Inflammatory macrophage (primary cell): ENCODE measurements around the gene SV2C.
"Not testable (repeated sequence)": the region's sequence is repeated elsewhere in the genome, so short reads cannot be mapped to it uniquely, and the experiment has no call there.

ENCODE experiments used
- DNase-seq, 2 donors: peaks; one replicate each; pipeline ENCODE4 v3.0.0-alpha.2; 2020 to 2022
- total RNA-seq, 18 experiments: gene quantifications; one replicate each; lab custom pipeline; 2026; ENCODE audit warnings: mixed read lengths in 6 of 18, inconsistent platforms in 2 of 18; lab: John Stamatoyannopoulos, UW

Gene SV2C, protein sequence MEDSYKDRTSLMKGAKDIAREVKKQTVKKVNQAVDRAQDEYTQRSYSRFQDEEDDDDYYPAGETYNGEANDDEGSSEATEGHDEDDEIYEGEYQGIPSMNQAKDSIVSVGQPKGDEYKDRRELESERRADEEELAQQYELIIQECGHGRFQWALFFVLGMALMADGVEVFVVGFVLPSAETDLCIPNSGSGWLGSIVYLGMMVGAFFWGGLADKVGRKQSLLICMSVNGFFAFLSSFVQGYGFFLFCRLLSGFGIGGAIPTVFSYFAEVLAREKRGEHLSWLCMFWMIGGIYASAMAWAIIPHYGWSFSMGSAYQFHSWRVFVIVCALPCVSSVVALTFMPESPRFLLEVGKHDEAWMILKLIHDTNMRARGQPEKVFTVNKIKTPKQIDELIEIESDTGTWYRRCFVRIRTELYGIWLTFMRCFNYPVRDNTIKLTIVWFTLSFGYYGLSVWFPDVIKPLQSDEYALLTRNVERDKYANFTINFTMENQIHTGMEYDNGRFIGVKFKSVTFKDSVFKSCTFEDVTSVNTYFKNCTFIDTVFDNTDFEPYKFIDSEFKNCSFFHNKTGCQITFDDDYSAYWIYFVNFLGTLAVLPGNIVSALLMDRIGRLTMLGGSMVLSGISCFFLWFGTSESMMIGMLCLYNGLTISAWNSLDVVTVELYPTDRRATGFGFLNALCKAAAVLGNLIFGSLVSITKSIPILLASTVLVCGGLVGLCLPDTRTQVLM
- total RNA-seq, result 0 to 0.73 (median 0.21) reads per million in 18 experiments

DNA sequence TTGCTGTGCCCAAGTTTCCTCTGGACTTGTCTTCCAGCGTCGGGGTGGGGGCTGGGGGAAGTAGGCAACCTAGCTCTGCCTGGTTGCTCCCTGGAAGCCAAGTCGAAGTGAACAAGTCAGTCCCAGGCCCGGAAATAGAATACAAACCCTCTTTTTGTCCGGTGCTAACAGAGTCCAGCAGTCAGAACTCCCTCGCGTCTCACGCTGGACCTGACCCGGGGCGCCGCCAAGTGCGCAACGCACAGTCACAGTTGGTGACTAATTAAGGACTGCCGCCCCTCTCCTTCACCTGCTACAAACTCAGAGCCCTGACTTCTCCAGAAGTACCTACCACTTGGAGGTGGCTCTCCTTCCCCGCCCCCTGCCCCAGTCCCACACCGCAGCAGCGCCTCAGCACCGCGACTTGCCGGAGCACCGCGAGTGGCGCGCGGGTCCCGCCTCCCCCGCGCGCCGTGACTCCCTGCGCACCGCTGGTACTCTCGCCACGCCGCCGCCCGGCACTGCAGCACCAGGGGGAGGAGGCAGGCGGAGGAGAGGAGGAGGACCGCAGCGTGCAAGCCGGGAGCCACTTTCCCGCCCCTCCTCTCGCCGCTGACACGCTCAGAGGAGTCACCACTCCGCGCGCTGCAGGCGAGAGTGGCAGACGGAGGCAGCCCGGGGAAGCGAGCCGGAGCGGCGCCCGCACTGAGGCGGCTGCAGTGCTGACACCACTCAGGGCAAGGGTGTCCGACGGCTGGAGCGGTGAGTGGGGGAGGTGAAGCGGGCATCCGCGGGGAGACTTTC lies at the start of gene SV2C:
Gene SV2C (plus strand): TSS at position 612 of the 783 bp plus-strand sequence. CDS start 48,368 bp downstream, outside the sequence.
- DNase-seq, result no peak

DNA sequence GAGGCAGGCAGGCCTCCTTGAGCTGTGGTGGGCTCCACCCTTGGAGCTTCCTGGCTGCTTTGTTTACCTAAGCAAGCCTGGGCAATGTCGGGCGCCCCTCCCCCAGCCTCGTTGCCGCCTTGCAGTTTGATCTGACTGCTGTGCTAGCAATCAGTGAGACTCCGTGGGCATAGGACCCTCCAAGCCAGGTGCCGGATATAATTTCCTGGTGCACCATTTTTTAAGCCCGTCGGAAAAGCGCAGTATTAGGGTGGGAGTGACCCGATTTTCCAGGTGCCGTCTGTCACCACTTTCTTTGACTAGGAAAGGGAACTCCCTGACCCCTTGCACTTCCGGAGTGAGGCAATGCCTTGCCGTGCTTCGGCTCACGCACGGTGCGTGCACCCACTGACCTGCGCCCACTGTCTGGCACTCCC lies 45.4 kb upstream of the SV2C start:
- not testable (repeated sequence) for DNase-seq

DNA sequence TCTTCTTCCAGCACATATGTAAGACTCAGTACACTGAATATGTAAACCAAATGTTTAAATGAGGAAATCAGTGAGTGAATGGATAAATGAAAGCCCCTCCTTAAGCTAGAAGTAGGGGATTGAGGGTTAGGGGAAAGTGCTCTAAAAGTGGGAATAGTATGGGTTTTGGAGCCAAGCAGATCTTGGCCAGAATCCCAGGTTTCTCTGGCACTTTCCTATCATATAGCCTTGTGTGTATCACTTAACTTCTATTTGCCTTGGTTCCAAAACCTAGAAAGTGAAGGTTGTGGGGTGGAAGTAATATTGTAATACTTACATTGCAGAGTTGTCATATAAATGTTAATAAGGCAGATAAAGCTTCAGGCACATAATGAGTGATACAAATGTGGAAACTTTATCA lies 45.0 kb upstream of the SV2C start:
- DNase-seq, result no peak

DNA sequence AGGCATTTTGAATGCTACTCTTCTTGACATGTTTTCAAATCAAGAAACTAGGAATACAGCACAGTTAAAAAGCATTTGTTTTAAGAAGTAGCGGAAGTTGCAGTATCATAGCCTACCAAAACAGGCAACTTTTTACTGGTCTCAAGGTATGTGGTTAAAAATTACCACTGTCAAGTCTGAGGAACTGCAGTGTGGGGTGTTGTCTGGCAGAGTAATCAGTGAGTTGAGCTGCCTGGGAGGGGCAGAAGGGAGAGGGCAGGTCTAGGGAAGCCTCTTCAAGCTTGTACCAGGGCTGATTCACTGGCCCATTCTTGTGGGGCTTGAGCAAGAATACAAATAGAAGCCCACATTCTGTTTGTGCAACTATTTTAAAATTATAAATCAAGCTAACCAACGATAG lies 42.4 kb upstream of the SV2C start:
- no peak for DNase-seq

DNA sequence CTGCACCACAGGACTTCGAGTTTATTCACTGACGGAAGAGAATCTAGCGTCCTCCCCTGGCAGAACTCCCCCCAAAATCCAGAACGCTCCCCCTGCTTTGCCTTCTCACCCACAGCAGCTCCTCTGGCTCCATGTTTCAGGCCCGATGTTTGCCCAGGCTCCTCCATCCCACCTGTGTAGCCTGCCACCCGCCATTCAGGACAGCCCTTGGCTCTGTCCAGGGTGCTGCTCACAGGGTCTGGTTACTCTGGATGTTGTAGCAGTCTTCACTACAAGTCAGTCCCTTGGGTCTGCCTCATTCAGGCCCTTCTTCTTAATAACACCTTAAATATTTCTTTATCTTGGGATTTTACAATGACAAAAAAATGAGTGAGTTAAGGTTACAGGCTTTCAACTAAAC lies 41.3 kb upstream of the SV2C start:
- no peak for DNase-seq

DNA sequence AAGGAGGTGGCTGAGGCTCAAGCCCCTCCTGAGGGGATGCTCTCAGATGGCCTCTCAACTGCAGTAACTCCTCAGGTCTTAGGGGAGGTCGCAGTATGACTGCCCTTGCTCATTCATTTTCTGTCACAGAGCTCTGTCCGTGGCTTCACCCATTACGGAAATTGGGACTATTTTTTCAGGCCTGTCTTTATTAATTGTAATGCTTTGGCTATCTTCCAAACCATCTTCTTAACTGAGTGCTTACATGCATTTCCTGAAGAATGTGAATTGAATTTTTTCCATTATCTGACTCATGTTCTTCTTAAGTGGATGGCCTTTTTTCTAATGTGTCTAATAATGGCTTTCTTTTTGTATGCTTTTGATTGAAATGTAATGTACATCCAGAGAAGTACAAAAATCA lies 36.4 kb upstream of the SV2C start:
- no peak for DNase-seq

DNA sequence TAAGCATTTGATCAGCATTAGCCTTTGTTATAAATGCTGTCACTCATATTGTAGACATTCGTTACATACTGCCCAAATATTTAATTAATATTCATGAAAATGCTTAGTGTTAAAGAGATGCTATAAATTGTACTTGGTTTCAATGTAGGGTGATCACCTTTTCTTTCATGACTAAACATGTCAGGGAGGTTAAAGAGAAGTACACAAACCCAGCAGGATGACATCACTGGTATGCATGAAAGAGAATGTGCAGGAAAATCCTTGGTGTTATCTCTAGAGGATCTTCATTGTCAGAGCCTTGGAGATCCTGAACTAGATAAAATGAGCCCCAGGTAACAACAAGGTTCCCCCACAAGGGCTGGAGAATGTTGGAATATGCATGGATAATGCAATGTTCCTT lies 33.0 kb upstream of the SV2C start:
- no peak for DNase-seq

DNA sequence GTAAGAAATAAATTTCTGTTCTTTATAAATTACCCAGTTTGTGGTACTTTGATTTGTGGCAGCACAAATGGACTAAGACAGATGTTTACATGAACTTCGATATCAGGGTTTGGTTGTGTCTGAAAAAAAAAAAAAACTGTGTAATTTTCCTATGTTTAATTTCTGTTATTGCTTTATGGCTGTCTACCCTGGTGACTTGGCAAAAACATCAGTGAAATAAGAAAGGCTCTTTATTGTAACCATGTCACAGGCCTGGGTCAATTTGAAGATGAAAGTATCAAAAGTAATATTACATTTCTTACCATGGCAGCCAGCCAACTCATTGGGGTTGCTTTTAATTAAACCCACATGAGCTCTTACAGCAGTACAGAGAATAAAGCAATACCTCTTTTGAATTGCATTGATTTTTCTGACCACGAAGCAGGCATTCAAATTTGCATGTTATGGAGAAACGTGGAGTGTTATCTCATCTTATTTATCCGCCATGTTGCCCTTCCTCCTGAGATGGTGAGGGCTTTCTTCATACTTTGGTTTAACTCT lies 20.6 kb upstream of the SV2C start:
- no peak for DNase-seq

DNA sequence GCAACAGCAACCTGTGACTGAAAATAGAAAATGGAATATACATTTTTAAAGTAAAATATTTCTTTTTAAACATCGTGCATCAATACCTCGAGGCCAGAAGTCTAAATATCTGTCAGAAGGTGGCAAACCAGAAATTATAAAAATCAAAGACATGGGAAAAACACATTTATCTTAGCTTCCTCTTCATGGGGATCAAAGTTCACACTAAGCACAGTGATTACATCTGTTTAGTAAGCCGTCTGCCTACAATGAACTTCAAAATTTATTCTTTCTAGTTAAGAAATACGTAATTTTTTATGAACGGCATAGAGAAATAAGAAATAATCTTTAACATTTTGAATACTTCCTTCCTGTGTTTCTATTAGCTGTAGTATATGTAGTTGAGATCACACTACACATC lies 17.9 kb upstream of the SV2C start:
- no peak for DNase-seq

DNA sequence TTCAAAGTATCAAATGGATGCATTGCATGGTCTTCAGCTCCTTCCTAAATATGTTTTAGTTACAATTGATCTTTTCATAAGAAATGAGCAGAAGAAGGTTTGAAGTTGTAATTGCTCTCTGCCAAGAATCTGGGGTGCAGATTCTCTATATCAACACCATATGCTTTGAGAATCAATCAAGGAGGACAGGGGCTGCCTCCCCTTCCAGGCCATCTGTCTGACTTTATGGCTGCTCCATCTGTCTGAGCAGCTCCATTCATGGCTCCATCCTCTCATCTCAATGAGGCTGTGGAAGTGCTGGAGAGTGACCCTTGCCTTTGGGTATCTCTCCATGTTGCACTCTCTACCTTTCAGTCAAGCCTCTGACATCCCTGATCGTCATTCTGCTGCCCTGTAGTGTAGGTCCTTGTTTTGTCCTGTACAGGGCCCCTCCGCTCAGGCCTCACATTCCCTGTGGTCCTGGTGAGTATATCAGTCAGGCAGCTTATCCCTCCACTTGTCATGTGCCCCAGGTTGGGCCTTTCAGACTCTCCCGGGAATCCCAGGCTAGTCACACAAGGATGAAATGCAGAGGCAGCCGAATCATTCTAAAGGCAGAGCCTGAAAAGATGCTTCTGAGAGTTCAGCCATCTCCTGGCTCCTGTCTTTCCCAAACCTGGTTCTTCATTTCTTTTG lies 14.0 kb upstream of the SV2C start:
- no peak for DNase-seq

DNA sequence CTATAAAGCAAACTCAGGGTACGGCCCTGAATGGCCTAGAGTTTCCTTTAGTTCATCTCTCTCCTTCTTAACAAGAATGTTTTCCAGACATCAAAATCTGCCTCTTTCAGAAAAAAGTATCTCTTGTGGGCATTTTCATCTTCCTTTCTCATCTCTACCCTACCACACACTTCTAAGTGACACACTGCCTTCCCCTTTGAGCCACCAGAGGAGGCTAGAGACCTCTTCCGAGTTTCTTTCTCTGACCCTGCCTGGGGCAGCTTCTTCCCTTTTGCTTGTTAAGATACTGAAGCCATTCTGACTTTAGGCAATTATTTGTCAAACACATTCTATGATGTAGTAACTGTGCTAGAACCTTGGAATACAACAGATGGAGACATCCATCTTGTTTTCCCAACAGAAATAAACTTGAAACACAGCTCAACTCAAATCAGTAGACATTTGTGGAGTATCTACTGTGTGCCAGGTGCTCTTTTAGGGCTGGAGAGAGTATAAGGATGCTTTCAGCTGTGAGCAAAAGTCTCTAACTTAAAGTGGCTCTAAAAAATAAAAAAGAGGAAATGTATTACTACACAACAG lies 8.6 kb upstream of the SV2C start:
- DNase-seq, result peak; percentile 60 to 68

DNA sequence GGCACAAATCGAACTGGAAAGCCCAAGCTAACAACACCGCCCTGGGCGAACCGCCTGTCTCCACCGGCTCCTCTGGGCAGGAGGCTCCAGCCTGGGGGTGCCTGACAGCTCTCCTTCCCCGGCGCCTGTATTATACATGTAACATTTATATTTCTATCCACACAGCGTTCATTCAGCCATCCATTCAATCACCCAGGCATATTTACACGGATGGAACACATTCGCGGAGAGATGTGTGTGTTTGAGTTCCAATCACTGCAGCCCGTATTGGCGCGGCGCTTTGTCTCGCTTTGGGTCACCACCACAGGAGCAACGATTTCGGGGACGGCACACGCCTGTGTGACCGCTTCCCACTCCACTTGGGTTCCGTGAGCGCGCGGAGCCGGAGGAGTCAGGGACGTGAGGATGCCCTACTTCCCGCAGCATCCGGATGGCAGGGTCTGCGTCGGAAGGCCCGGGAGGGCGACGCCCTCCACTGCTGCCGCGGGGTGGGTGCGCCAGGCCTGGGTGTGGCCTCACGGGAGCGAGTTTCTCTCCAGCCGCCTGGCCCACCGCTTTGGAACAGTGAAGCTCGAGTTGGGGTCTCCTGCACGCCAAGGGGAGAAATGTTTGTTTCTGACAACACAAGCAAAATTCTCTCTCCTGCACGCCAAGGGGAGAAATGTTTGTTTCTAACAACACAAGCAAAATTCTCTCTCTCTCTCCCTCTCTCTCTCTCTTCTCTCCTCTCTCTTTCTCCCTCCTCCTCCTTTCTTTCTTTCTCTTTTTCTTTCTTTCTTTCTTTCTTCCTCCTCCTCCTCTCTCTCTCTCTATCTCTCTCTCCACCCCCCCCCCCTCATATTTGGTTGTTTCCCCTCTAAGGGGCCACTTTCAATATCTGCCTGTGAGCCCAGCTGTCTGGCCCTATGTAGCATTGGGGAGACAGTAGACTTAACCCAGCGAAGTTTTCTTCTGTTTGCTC lies 1.1 kb upstream of the SV2C start:
- DNase-seq, result no peak

DNA sequence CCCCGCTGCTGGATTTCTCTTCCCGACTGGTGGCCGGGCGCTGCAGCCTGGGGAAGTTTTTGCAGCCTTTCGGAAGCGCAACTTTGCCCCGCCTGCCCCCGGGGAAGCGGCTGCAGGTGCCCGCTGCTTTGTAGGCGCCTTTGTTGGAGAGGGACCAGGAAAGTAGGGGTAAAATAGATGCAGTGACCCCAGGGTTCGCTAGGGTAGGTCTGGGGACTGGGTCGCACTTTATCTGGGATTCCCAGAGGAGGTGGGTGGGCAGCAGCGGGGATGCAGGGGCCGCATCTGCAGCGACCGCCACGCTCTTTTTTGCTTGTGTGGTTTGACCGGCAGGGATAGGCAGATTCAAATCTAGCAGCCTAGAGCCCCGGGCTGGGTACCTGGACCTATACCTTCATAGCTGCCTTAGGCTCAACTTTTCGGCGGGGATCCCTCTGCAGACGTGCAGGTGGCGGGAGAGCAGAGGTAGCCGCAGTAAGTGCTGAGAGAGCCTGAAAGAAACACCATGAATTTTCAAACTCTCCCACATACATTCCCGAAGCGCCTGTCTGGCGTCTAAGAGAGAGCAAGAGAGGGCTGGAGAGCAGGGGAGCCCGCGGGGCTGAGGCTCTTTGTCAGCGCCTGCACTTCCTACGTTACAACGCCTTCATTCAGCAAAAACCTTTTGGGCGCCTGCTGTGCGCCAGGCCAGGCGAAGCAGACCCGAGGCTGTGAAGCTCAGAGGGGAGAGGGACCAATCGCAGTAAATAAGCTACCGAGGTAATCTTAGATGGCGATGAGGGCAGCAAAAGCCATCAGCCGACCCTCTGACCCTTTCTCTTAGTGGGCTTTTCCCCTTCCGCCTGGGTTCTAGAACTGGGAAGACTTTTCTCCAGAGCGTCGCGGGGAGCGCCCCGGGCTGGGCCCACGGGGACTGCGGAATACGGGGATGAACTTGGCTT lies 642 bp downstream of the SV2C start:
- no peak for DNase-seq

DNA sequence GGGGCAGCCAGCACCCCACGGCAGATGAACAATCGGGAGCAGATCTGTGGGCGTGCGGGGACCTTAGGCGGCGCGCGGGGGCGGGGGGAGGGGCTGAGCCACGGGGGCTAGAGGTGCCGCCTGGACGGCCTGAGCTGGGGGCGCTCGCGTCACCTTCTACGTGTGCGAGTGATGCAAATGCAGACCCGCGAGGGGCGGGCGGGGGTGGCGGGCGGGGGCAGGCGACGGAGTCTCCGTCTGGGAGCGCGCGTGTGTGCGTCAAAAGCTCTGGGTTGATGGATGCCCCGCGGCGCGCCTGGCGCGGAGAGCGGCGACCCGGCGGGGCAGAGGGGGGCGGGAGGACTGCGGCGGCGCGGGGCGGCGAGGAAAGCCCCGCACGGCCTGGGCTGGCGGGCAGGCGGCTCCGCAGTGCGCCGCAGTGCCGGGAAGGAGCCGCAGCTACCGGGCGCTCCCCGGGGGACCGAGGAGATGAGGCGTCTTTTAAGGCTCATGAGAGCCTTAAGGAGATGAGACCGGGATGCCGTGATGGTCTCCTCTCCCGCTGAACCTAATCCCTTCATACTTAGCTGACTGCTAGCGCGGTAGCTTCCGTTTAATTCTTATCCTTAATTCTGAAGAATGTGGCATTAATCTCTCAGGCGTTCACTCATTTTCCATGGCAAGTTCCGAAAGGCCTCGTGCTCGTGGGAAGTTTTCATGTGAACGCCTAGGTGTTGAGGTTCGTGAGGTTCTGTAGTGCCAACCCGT lies 1.5 kb downstream of the SV2C start:
- no peak for DNase-seq

DNA sequence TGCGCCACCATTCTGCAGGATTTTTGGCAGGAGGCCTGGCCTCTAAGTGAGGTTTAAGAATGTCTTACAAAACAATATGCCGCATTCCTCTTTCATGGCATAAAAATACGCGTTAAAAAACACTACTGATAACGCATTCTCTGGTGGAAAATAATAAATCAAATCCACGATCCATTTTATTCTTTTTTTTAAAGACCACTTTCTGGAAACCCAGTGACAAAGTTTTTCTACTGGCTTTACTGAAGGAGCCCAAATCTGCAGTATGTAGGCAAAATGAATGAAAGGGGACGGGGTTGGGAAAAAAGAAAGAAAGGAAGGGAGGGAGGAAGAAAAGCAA lies 2.0 kb downstream of the SV2C start:
- DNase-seq, result no peak

DNA sequence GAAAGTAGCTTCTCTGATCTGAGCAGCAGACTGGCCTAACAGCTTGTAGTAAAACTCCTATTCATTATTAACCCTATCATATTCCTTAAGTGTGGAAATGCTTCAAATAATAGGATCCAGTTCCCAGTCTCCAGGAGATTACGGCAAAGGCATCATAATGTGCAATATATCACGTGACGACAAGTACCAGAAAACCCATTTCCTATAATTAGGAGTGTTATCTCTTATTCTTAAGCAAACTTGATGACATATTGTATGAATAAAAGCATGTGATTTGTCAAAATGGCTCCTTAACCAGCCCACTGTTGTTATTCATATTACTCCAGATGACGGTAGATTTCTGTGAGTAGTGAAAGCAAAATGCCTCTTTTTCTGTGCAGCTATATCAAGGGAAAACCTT lies 2.9 kb downstream of the SV2C start:
- DNase-seq, result no peak

DNA sequence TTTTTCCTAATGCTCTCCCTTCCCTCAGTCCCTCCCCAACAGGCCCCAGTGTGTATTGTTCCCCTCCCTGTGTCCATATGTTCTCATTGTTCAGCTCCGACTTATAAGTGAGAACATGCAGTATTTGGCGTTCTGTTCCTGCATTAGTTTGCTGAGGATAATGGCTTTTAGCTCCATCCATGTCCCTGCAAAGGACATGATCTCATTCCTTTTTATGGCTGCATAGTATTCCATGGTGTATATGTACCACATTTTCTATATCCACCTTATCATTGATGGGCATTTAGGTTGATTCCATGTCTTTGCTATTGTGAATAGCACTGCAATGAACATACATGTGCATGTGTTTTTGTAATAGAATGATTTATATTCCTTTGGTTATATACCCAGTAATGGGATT lies 6.0 kb downstream of the SV2C start:
- DNase-seq, result not testable (repeated sequence)

DNA sequence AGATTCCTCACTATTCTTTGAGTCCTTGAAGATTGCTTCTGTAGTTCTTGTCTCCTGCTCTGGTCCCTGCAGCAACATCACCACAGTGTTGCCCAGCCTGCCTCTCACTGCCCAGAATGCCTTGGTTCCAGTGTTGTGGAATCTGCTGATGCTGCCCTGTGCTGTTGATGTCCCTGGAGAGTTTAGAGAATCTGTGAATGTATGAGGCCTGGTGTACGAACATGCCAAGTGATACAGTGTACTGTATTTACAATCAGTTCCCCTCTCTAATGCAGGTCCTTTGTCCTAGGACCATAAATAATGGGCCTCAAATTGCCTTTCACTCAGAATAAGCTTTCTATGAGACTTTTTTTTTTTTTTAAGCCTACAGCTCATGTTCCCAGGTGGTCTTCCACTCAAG lies 8.2 kb downstream of the SV2C start:
- no peak for DNase-seq

DNA sequence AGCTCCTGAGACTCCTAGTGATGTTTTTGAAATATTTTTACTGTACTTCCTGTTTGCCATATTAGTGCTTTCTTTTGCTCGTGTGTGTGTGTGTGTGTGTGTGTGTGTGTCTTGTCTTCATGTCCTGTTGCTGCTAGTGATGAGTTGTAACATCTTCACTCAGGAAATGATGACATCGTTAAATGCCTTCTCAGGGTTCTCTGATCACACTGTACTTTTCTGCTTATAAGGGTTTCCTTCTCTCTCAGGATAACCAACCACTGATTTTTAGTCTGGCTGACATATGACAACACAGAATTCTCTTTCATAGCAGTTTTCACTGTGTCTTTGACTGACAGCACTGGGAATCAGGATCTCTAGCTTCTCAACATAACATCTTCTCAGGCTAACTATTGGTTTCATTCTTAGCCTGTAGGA lies 16.1 kb downstream of the SV2C start:
- no peak for DNase-seq
